Uterus (tissue), 2 donors: Measurements from ENCODE around the gene SDK2.

Source experiments
- CTCF ChIP-seq, 4 experiments: fragments of 200-600 bp in 2 of 4; fragments of 450-650 bp in 2 of 4; sonication (generic) in 2 of 4; IDR thresholded peaks; one replicate each; pipeline ENCODE4 v1.5.1; 2016 to 2019; ENCODE audit warnings: antibody characterized with exemption in 4 of 4, mild to moderate bottlenecking in 2 of 4, moderate library complexity in 1 of 4
- POLR2A ChIP-seq, 2 donors: fragments of 450-650 bp; IDR thresholded peaks; one replicate each; pipeline ENCODE4 v1.6.1; 2016; ENCODE audit warnings: antibody characterized with exemption in 2 of 2, mild to moderate bottlenecking in 1 of 2, moderate library complexity in 1 of 2

DNA sequence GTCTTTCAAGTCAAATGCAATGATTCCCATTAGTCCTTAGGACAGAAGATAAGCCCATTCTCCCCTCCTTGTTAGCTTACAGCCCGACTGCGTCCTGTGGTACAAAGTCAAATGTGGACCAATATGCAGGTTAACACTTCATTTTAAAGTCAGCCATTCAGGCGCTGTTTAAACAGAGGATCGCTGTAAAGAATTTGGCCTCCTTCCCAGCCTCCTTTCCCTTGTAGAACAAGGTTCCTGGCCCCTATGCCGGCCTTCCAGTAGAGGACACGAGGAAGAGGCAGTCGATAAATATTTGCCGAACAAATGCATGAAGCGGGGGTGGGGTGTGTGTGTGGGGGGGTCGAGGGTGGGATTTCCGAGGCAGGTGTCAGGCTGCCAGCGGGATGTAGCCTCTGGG lies 4.3 kb downstream of the SDK2 start:
- TF ChIP-seq CTCF (IDR thresholded peaks at IDR 0.05) (no peak), POLR2A (IDR thresholded peaks at IDR 0.05) (no peak)
